ENCODE measurements around the gene AGBL1.

DNA sequence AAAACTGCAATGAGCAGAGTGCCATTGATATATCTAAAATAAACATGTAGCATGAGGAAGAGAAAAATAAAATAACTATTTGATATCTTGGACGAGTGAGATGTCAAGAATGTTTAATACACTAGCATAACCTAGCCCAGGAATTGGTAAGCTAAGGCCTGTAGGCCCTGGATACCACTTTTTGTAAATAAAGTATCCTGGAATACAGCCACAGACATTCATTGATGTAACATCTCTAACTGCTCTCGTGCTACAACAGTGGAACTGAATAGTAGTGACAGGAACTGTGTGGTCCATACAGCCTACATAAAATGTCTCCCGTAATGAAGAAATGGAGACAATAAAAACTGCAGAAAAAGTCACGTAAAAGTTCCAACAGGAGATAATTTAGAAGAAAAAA lies 869.0 kb downstream of the AGBL1 start:
- TF ChIP-seq, protein P1, sequence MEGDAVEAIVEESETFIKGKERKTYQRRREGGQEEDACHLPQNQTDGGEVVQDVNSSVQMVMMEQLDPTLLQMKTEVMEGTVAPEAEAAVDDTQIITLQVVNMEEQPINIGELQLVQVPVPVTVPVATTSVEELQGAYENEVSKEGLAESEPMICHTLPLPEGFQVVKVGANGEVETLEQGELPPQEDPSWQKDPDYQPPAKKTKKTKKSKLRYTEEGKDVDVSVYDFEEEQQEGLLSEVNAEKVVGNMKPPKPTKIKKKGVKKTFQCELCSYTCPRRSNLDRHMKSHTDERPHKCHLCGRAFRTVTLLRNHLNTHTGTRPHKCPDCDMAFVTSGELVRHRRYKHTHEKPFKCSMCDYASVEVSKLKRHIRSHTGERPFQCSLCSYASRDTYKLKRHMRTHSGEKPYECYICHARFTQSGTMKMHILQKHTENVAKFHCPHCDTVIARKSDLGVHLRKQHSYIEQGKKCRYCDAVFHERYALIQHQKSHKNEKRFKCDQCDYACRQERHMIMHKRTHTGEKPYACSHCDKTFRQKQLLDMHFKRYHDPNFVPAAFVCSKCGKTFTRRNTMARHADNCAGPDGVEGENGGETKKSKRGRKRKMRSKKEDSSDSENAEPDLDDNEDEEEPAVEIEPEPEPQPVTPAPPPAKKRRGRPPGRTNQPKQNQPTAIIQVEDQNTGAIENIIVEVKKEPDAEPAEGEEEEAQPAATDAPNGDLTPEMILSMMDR (IDR thresholded peaks at IDR 0.05; ENCODE audit: low read depth, low read length, missing input control) = no peak
- TF ChIP-seq, protein P2, sequence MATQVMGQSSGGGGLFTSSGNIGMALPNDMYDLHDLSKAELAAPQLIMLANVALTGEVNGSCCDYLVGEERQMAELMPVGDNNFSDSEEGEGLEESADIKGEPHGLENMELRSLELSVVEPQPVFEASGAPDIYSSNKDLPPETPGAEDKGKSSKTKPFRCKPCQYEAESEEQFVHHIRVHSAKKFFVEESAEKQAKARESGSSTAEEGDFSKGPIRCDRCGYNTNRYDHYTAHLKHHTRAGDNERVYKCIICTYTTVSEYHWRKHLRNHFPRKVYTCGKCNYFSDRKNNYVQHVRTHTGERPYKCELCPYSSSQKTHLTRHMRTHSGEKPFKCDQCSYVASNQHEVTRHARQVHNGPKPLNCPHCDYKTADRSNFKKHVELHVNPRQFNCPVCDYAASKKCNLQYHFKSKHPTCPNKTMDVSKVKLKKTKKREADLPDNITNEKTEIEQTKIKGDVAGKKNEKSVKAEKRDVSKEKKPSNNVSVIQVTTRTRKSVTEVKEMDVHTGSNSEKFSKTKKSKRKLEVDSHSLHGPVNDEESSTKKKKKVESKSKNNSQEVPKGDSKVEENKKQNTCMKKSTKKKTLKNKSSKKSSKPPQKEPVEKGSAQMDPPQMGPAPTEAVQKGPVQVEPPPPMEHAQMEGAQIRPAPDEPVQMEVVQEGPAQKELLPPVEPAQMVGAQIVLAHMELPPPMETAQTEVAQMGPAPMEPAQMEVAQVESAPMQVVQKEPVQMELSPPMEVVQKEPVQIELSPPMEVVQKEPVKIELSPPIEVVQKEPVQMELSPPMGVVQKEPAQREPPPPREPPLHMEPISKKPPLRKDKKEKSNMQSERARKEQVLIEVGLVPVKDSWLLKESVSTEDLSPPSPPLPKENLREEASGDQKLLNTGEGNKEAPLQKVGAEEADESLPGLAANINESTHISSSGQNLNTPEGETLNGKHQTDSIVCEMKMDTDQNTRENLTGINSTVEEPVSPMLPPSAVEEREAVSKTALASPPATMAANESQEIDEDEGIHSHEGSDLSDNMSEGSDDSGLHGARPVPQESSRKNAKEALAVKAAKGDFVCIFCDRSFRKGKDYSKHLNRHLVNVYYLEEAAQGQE (IDR thresholded peaks at IDR 0.05) = no peak
- no peak for TF ChIP-seq RXRA (IDR thresholded peaks at IDR 0.05)
- TF ChIP-seq, protein P3, sequence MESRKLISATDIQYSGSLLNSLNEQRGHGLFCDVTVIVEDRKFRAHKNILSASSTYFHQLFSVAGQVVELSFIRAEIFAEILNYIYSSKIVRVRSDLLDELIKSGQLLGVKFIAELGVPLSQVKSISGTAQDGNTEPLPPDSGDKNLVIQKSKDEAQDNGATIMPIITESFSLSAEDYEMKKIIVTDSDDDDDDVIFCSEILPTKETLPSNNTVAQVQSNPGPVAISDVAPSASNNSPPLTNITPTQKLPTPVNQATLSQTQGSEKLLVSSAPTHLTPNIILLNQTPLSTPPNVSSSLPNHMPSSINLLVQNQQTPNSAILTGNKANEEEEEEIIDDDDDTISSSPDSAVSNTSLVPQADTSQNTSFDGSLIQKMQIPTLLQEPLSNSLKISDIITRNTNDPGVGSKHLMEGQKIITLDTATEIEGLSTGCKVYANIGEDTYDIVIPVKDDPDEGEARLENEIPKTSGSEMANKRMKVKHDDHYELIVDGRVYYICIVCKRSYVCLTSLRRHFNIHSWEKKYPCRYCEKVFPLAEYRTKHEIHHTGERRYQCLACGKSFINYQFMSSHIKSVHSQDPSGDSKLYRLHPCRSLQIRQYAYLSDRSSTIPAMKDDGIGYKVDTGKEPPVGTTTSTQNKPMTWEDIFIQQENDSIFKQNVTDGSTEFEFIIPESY (IDR thresholded peaks at IDR 0.05) = no peak
- TF ChIP-seq HNF4A (conservative IDR thresholded peaks at IDR 0.05) = no peak
- TF ChIP-seq TAF1 (conservative IDR thresholded peaks at IDR 0.05) = no peak
- TF ChIP-seq GABPA (IDR thresholded peaks at IDR 0.05 in 1 of 2, conservative IDR thresholded peaks at IDR 0.05 in 1 of 2) = no peak
